ENCODE measurements around the gene RAD18.

GRCh38 chr3:8856721-8857120, 106.6 kb downstream of the RAD18 start:
- no peak for TF ChIP-seq CTCF (IDR thresholded peaks at IDR 0.05)
- TF ChIP-seq POLR2AphosphoS5 (IDR thresholded peaks at IDR 0.05; ENCODE audit: low read depth, low read length), result no peak
- no peak for TF ChIP-seq TCF7L2 (IDR thresholded peaks at IDR 0.05; ENCODE audit: low read depth, low read length)

Data from Panc1 (cell line).